Ascending aorta (tissue), 2 donors: ENCODE results near the gene PCYOX1L. TPM values are rescaled to one million over a fixed set of nuclear protein-coding genes. Genes with fewer than 3 reads are reported as not detected.
A peak's percentile ranks its signal among the peaks of the same experiment; 100 is the strongest.

Experiments
- DNase-seq, 2 donors: peaks; one replicate each; pipeline ENCODE4 v3.0.0-alpha.2; 2019; ENCODE audit warnings: low spot score in 2 of 2
- H3K27ac ChIP-seq, 2 donors: fragments of 200-600 bp; sonication (generic); one replicate each; pipeline ENCODE4 v1.5.1; 2016 to 2017; ENCODE audit warnings: mild to moderate bottlenecking in 1 of 2
- H3K27me3 ChIP-seq: fragments of 200-600 bp; sonication (generic); one replicate; pipeline ENCODE4 v1.5.1; 2017
- H3K36me3 ChIP-seq, 2 donors: fragments of 200-600 bp; sonication (generic); one replicate each; pipeline ENCODE4 v1.5.1; 2016
- H3K4me1 ChIP-seq, 2 donors: fragments of 200-600 bp; sonication (generic); one replicate each; pipeline ENCODE4 v1.5.1; 2016 to 2017; ENCODE audit warnings: mild to moderate bottlenecking in 1 of 2
- H3K4me3 ChIP-seq, 2 donors: fragments of 200-600 bp; sonication (generic); one replicate each; pipeline ENCODE4 v1.5.1; 2016 to 2017; ENCODE audit warnings: mild to moderate bottlenecking in 1 of 2
- H3K9me3 ChIP-seq, 2 donors: fragments of 200-600 bp; sonication (generic); one replicate each; pipeline ENCODE4 v1.5.1; 2016
- CTCF ChIP-seq, 3 experiments: fragments of 200-600 bp in 2 of 3; fragments of 450-650 bp in 1 of 3; sonication (generic) in 2 of 3; IDR thresholded peaks; one replicate each; pipeline ENCODE4 v1.5.1; 2016 to 2019; ENCODE audit warnings: antibody characterized with exemption in 3 of 3, mild to moderate bottlenecking in 1 of 3, moderate library complexity in 1 of 3
- intact Hi-C: fragments of 100-400 bp; cut with DNase I; formaldehyde crosslinking; loops from one replicate; pipeline ENCODE4 v1.15.1; 2023
- total RNA-seq: library from RNA; depleted of rRNA; stranded (reverse); fragments of >200 nt; gene quantifications from one replicate; pipeline ENCODE4 v1.1.0, GENCODE V29; 2016

The PCYOX1L gene
- total RNA-seq, 1 donor from 2014 or later: 1.5 TPM

- peak; percentile 80 to 94 for DNase-seq
- TF ChIP-seq CTCF (IDR thresholded peaks at IDR 0.05): peak in 2 of 3 experiments; percentile 15 to 25
- H3K27ac ChIP-seq: peak overlapping the region; percentile 88 to 90
- H3K27me3 ChIP-seq: no peaks in the 10 kb centered on the region
- H3K36me3 ChIP-seq: peaks cover 40 to 41% of the 10 kb centered on the region in 2 donors
- peak overlapping the region; percentile 64 to 87 for H3K4me3 ChIP-seq
- intact Hi-C loops: loop anchor here (1.0 kb wide), 1 partner anchor 23 kb away; no protein-coding TSS in a partner anchor
- H3K9me3 ChIP-seq: no peaks in the 10 kb centered on the region
- H3K4me1 ChIP-seq: peaks cover 16 to 27% of the 10 kb centered on the region in 2 donors
These were observed 48.5 kb downstream of the PCYOX1L start for GRCh38 chr5:149406203-149406978.

- Histone ChIP-seq H3K4me1 (peaks cover 16 to 27% of the 10 kb centered on the region in 2 donors), H3K27me3 (no peaks in the 10 kb centered on the region), H3K4me3 (peak overlapping the region; percentile 64 to 87), H3K27ac (peak overlapping the region; percentile 88 to 90), H3K9me3 (no peaks in the 10 kb centered on the region), H3K36me3 (peaks cover 45 to 46% of the 10 kb centered on the region in 2 donors)
- DNase-seq: no peak
- intact Hi-C loops: loop anchor here (1.0 kb wide), 1 partner anchor 24 kb away; no protein-coding TSS in a partner anchor
- TF ChIP-seq CTCF (IDR thresholded peaks at IDR 0.05): no peak
These were observed 49.1 kb downstream of the PCYOX1L start for GRCh38 chr5:149406979-149407306.

- Histone ChIP-seq H3K36me3 (peaks cover 51 to 52% of the 10 kb centered on the region in 2 donors), H3K27me3 (no peaks in the 10 kb centered on the region), H3K27ac (peak overlapping the region; percentile 88 to 90), H3K9me3 (no peaks in the 10 kb centered on the region), H3K4me1 (peaks cover 16 to 27% of the 10 kb centered on the region in 2 donors), H3K4me3 (peak overlapping the region; percentile 64 to 87)
- DNase-seq: peak in 1 of 2 donors; percentile 63
- TF ChIP-seq CTCF (IDR thresholded peaks at IDR 0.05): no peak
- intact Hi-C loops: no loop called here
These were observed 49.7 kb downstream of the PCYOX1L start for GRCh38 chr5:149407323-149408251.

- no peak for DNase-seq
- Histone ChIP-seq H3K4me1 (peaks cover 16 to 24% of the 10 kb centered on the region in 2 donors), H3K4me3 (peak overlapping the region; percentile 64 to 87), H3K9me3 (no peaks in the 10 kb centered on the region), H3K36me3 (peaks cover 60 to 61% of the 10 kb centered on the region in 2 donors), H3K27me3 (no peaks in the 10 kb centered on the region), H3K27ac (peak overlapping the region; percentile 88 to 90)
- no peak for TF ChIP-seq CTCF (IDR thresholded peaks at IDR 0.05)
- intact Hi-C loops: no loop called here
These were observed 50.6 kb downstream of the PCYOX1L start for GRCh38 chr5:149408252-149409099.
